ENCODE data around the gene PARL. TPM values are rescaled to one million over a fixed set of nuclear protein-coding genes. Genes with fewer than 3 reads are reported as not detected.

PARL gene
- total and polyA plus RNA-seq, 9 of the 15 experiments (the other 6 are each of a cell fraction or from before 2014, with no cell fraction given): 39.5 to 82.4 (median 57.4) TPM

- ChIA-PET CTCF (ENCODE audit: low intra/inter-chr PET ratio) (no interaction called here), POLR2A (no interaction called here)
- in situ Hi-C loops (cut with MboI) (no loop called here), intact Hi-C loops (cut with micrococcal nuclease) (no loop called here)
- Histone ChIP-seq H3K4me2 (ENCODE audit: insufficient read depth, low read length) (no peak overlapping the region), H3K9ac (ENCODE audit: insufficient read depth in 1 of 2, low read depth in 2 of 2, low read length in 2 of 2) (no peak overlapping the region; a peak in 1 of 4 replicates), H2AFZ (ENCODE audit: low read depth, low read length) (no peak overlapping the region), H3K9me3 (replicated peaks; ENCODE audit: control insufficient read depth, insufficient read depth, low read depth, low read length) (no peaks in the 10 kb centered on the region), H3K36me3 (ENCODE audit: control insufficient read depth, insufficient read depth, low read length) (no peaks in the 10 kb centered on the region), H4K20me1 (replicated peaks; ENCODE audit: control insufficient read depth, insufficient read depth, low read length) (no peaks in the 10 kb centered on the region), H3K4me3 (no peak overlapping the region), H3K79me2 (ENCODE audit: control insufficient read depth, insufficient read depth, low read length) (no peaks in the 10 kb centered on the region), H3K9me1 (ENCODE audit: control insufficient read depth, insufficient read depth, low read length) (peaks cover 5% of the 10 kb centered on the region), H3K4me1 (replicated peaks in 1 of 2; ENCODE audit: control insufficient read depth in 2 of 2, insufficient read depth in 2 of 2, low read length in 2 of 2) (peaks cover 0 to 4% of the 10 kb centered on the region in 2 experiments; a peak in 2 of 5 replicates), H3K27ac (ENCODE audit: extremely low read depth, low read depth, low read length) (no peak overlapping the region), H3K27me3 (ENCODE audit: control insufficient read depth in 2 of 2, insufficient read depth in 2 of 2, low read length in 2 of 2) (no peaks in the 10 kb centered on the region)
- DNase-seq (ENCODE audit: extremely low read depth in 1 of 4, low spot score in 3 of 4): no peak
- BruUV-seq (replicated peaks): no TSS peak
- no peak for FAIRE-seq
- 46% methylated on average over 5 of the region's 6 CpGs for WGBS (ENCODE audit: insufficient coverage, low coverage, missing lambda C conversion rate)
- ATAC-seq: no peak
- TF ChIP-seq ZBTB11 (CRISPR knock-in tag; IDR thresholded peaks at IDR 0.05) (no peak), AFF1 (IDR thresholded peaks at IDR 0.05; ENCODE audit: low read depth in 1 of 2, partially characterized antibody in 2 of 2) (no peak), GTF2F1 (IDR thresholded peaks at IDR 0.05; ENCODE audit: low read depth, low read length) (no peak), PRDM10 (IDR thresholded peaks at IDR 0.05; ENCODE audit: partially characterized antibody) (no peak), ZBTB26 (CRISPR knock-in tag; IDR thresholded peaks at IDR 0.05) (no peak)
These were observed 64.8 kb downstream of the PARL start for GRCh38 chr3:183819831-183820230.
